Glutamatergic neuron (in vitro differentiated cells): ENCODE measurements around the gene CTDSPL. TPM values are rescaled to one million over a fixed set of nuclear protein-coding genes. Genes with fewer than 3 reads are reported as not detected.

Source experiments
- DNase-seq: peaks from one replicate; pipeline ENCODE4 v3.0.0; 2022
- H3K27ac Mint-ChIP-seq: one replicate; pipeline ENCODE4 v1.8.0; 2020; ENCODE audit warnings: mild to moderate bottlenecking, mixed read lengths, inconsistent platforms; ENCODE audit not compliant: unreplicated experiment
- H3K27me3 Mint-ChIP-seq: one replicate; pipeline ENCODE4 v1.8.0; 2020; ENCODE audit warnings: mild to moderate bottlenecking, moderate library complexity, mixed read lengths, inconsistent platforms; ENCODE audit not compliant: unreplicated experiment
- H3K36me3 Mint-ChIP-seq: one replicate; pipeline ENCODE4 v1.8.0; 2020; ENCODE audit warnings: mild to moderate bottlenecking, mixed read lengths, inconsistent platforms; ENCODE audit not compliant: unreplicated experiment
- H3K4me1 Mint-ChIP-seq: one replicate; pipeline ENCODE4 v1.8.0; 2020; ENCODE audit warnings: mild to moderate bottlenecking, low read depth, mixed read lengths, inconsistent platforms; ENCODE audit not compliant: unreplicated experiment
- H3K4me3 Mint-ChIP-seq: one replicate; pipeline ENCODE4 v1.8.0; 2020; ENCODE audit warnings: mild to moderate bottlenecking, mixed read lengths, inconsistent platforms; ENCODE audit not compliant: unreplicated experiment
- H3K9me3 Mint-ChIP-seq: one replicate; pipeline ENCODE4 v1.8.0; 2020; ENCODE audit warnings: mild to moderate bottlenecking, moderate library complexity, mixed read lengths, inconsistent platforms; ENCODE audit not compliant: unreplicated experiment
- CTCF ChIP-seq: fragments of 200-600 bp; sonication (generic); IDR thresholded peaks from one replicate; pipeline ENCODE4 v1.5.0; 2021; ENCODE audit not compliant: partially characterized antibody, unreplicated experiment
- total RNA-seq: library from RNA; stranded (reverse); fragmentation: NEBNext Ultra II Directional; extraction: Animal tissue kit (Norgen Biotek cat#: 25700); gene quantifications from one replicate; pipeline ENCODE4 v1.2.1, GENCODE V29; 2021; ENCODE audit not compliant: unreplicated experiment

Gene CTDSPL
- total RNA-seq, 1 donor from 2014 or later = 6.6 TPM

- Mint-ChIP-seq H3K27ac (no peak overlapping the region), H3K4me1 (peaks cover 1% of the 10 kb centered on the region), H3K36me3 (no peaks in the 10 kb centered on the region), H3K27me3 (peaks cover 7% of the 10 kb centered on the region), H3K4me3 (no peak overlapping the region), H3K9me3 (no peaks in the 10 kb centered on the region)
- no peak for TF ChIP-seq CTCF
- DNase-seq = no peak
These were observed 128.3 kb downstream of the CTDSPL start for GRCh38 chr3:37989821-37990480.

GRCh38 chr3:37990527-37990926 lies 128.8 kb downstream of the CTDSPL start, which contains the start of gene VILL:
TSS of gene VILL (plus strand) at chr3:37990786. CDS start at chr3:37993673, 2,887 bp downstream.
- Mint-ChIP-seq H3K36me3 (no peaks in the 10 kb centered on the region), H3K27ac (no peak within 1 kb of the TSS), H3K4me1 (peaks cover 1% of the 10 kb centered on the region), H3K4me3 (no peak within 1 kb of the TSS), H3K9me3 (no peaks in the 10 kb centered on the region), H3K27me3 (peaks cover 7% of the 10 kb centered on the region)
- peak; percentile 14 for DNase-seq
- TF ChIP-seq CTCF = no peak

GRCh38 chr3:37991109-37991508 lies 129.4 kb downstream of the CTDSPL start:
- TF ChIP-seq CTCF = no peak
- peaks cover 5% of the 10 kb centered on the region for H3K27me3 Mint-ChIP-seq
- DNase-seq = no peak
- no peaks in the 10 kb centered on the region for H3K9me3 Mint-ChIP-seq
- peaks cover 1% of the 10 kb centered on the region for H3K4me1 Mint-ChIP-seq
- no peak overlapping the region for H3K27ac Mint-ChIP-seq
- H3K36me3 Mint-ChIP-seq = no peaks in the 10 kb centered on the region
- no peak overlapping the region for H3K4me3 Mint-ChIP-seq

GRCh38 chr3:37991823-37992222 lies 130.1 kb downstream of the CTDSPL start:
- peaks cover 5% of the 10 kb centered on the region for H3K27me3 Mint-ChIP-seq
- no peak overlapping the region for H3K4me3 Mint-ChIP-seq
- no peak for TF ChIP-seq CTCF
- DNase-seq = no peak
- peaks cover 1% of the 10 kb centered on the region for H3K4me1 Mint-ChIP-seq
- no peaks in the 10 kb centered on the region for H3K9me3 Mint-ChIP-seq
- no peak overlapping the region for H3K27ac Mint-ChIP-seq
- no peaks in the 10 kb centered on the region for H3K36me3 Mint-ChIP-seq

GRCh38 chr3:37992271-37993066 lies 130.8 kb downstream of the CTDSPL start:
- H3K27ac Mint-ChIP-seq = peak overlapping the region; percentile 57

More at GRCh38 chr3:37992271-37993066, 130.8 kb downstream of the CTDSPL start:
- Mint-ChIP-seq H3K4me3 (no peak overlapping the region), H3K27me3 (peaks cover 5% of the 10 kb centered on the region), H3K9me3 (no peaks in the 10 kb centered on the region), H3K4me1 (peaks cover 1% of the 10 kb centered on the region), H3K36me3 (no peaks in the 10 kb centered on the region)
- no peak for DNase-seq
- no peak for TF ChIP-seq CTCF
